ENCODE data around the gene PITPNC1.

PITPNC1 gene

GRCh38 chr17:67499685-67500084, 122.6 kb downstream of the PITPNC1 start:
- Histone ChIP-seq H3K27ac (no peak overlapping the region), H2AFZ (ENCODE audit: low read depth) (no peak overlapping the region), H3K79me2 (ENCODE audit: insufficient read depth, low read depth) (peaks cover 37% of the 10 kb centered on the region; the same call in 1 of the 2 replicates), H3K4me3 (IDR thresholded peaks at IDR 0.05; ENCODE audit: insufficient read depth, low read depth, low read length) (no peak overlapping the region), H3K36me3 (ENCODE audit: insufficient read depth) (no peaks in the 10 kb centered on the region), H3K4me1 (ENCODE audit: low read depth, poor library complexity, severe bottlenecking) (no peaks in the 10 kb centered on the region), H3K27me3 (ENCODE audit: insufficient read depth, low read depth) (no peaks in the 10 kb centered on the region), H3K4me2 (no peak overlapping the region), H4K20me1 (ENCODE audit: insufficient read depth) (no peaks in the 10 kb centered on the region; the same call in 1 of the 2 replicates), H3K9ac (no peak overlapping the region)
- no peak for TF ChIP-seq CTCF (conservative IDR thresholded peaks at IDR 0.05; ENCODE audit: low read depth, low read length)

- Histone ChIP-seq H3K79me2 (ENCODE audit: insufficient read depth, low read depth) (peaks cover 43% of the 10 kb centered on the region; the same call in 1 of the 2 replicates), H3K4me1 (ENCODE audit: low read depth, poor library complexity, severe bottlenecking) (no peaks in the 10 kb centered on the region), H3K27me3 (ENCODE audit: insufficient read depth, low read depth) (no peaks in the 10 kb centered on the region), H3K9ac (no peak overlapping the region), H3K27ac (no peak overlapping the region), H2AFZ (ENCODE audit: low read depth) (no peak overlapping the region), H4K20me1 (ENCODE audit: insufficient read depth) (no peaks in the 10 kb centered on the region; the same call in 1 of the 2 replicates), H3K4me3 (IDR thresholded peaks at IDR 0.05; ENCODE audit: insufficient read depth, low read depth, low read length) (no peak overlapping the region), H3K4me2 (no peak overlapping the region), H3K36me3 (ENCODE audit: insufficient read depth) (no peaks in the 10 kb centered on the region)
- TF ChIP-seq CTCF (conservative IDR thresholded peaks at IDR 0.05; ENCODE audit: low read depth, low read length): no peak
These were observed 123.2 kb downstream of the PITPNC1 start for GRCh38 chr17:67500261-67500660.

- Histone ChIP-seq H3K27ac (no peak overlapping the region), H3K27me3 (ENCODE audit: insufficient read depth, low read depth) (no peaks in the 10 kb centered on the region), H3K4me1 (ENCODE audit: low read depth, poor library complexity, severe bottlenecking) (no peaks in the 10 kb centered on the region), H3K4me2 (no peak overlapping the region), H3K9ac (no peak overlapping the region), H3K79me2 (ENCODE audit: insufficient read depth, low read depth) (peaks cover 47% of the 10 kb centered on the region; the same call in 1 of the 2 replicates), H3K4me3 (IDR thresholded peaks at IDR 0.05; ENCODE audit: insufficient read depth, low read depth, low read length) (no peak overlapping the region), H2AFZ (ENCODE audit: low read depth) (no peak overlapping the region), H4K20me1 (ENCODE audit: insufficient read depth) (no peaks in the 10 kb centered on the region; the same call in 1 of the 2 replicates), H3K36me3 (ENCODE audit: insufficient read depth) (no peaks in the 10 kb centered on the region)
- TF ChIP-seq CTCF (conservative IDR thresholded peaks at IDR 0.05; ENCODE audit: low read depth, low read length): no peak
These were observed 123.7 kb downstream of the PITPNC1 start for GRCh38 chr17:67500677-67501300.

GRCh38 chr17:67502151-67502550, 125.1 kb downstream of the PITPNC1 start:
- H4K20me1 ChIP-seq (ENCODE audit: insufficient read depth): no peaks in the 10 kb centered on the region
- H3K9ac ChIP-seq: no peak overlapping the region
- H3K27ac ChIP-seq: no peak overlapping the region
- no peak for TF ChIP-seq CTCF (conservative IDR thresholded peaks at IDR 0.05; ENCODE audit: low read depth, low read length)
- no peak overlapping the region for H3K4me3 ChIP-seq (IDR thresholded peaks at IDR 0.05; ENCODE audit: insufficient read depth, low read depth, low read length)
- no peaks in the 10 kb centered on the region for H3K27me3 ChIP-seq (ENCODE audit: insufficient read depth, low read depth)
- H3K79me2 ChIP-seq (ENCODE audit: insufficient read depth, low read depth): peaks cover 60% of the 10 kb centered on the region; the same call in 1 of the 2 replicates
- no peak overlapping the region for H3K4me2 ChIP-seq
- H3K4me1 ChIP-seq (ENCODE audit: low read depth, poor library complexity, severe bottlenecking): no peaks in the 10 kb centered on the region
- H3K36me3 ChIP-seq (ENCODE audit: insufficient read depth): no peaks in the 10 kb centered on the region
- H2AFZ ChIP-seq (ENCODE audit: low read depth): no peak overlapping the region
